NCI-H748 (cell line): ENCODE data around the gene TBCCD1.
"Not testable (repeated sequence)": the region's sequence is repeated elsewhere in the genome, so short reads cannot be mapped to it uniquely, and the experiment has no call there.

Experiments used
- DNase-seq: peaks from one replicate; lab custom pipeline; 2025; ENCODE audit not compliant: unreplicated experiment; lab: John Stamatoyannopoulos, UW

The TBCCD1 gene

DNA sequence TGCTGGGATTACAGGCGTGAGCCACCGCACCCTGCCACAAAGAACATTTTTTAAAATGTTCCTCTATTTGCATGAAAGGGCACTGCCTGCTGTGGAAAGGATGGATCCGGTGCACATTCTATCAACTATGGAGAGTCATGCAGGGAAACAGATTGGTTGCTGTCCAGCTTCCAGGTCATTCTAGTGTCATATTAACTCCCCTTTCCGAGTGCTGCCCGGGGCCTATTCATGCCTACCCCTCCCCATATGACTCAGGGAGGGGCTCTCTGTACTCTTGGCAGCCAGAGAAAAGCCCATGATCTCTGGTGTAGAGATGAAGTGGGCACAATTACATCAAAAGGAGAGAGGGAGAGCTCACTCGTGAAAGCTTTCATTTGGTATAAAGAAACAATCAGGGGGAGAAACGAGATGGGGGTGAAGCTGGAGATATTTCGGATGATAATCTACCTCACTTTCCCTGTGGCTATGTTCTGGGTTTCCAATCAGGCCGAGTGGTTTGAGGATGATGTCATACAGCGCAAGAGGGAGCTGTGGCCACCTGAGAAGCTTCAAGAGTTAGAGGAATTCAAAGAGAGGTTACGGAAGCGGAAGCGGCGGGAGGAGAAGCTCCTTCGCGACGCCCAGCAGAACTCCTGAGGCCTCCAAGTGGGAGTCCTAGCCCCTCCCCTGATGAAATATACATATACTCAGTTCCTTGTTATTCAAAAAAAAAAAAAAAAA lies 29.6 kb upstream of the TBCCD1 start:
- no peak for DNase-seq

- DNase-seq = peak; percentile 0
Observed at GRCh38 chr3:186594591-186595113, 27.5 kb upstream of the TBCCD1 start.

DNA sequence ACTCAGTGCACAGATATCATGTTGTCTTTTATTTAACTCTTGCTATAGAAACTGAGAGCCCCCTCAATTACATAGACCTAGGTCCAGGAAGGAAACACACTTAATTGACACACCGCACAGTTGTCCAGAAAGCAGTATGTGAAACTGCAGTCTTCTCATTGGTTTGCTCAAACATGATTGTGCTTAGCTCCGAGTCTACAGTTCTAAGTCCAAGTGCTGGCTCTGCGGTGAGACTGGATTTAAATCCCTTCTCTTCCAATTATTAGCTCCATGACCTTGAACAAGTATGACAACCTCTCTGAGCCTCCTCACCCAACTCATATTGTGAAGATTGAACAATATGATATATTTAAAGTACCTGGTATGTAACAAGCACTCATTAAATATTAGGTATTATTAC lies 26.7 kb upstream of the TBCCD1 start:
- DNase-seq = no peak

DNA sequence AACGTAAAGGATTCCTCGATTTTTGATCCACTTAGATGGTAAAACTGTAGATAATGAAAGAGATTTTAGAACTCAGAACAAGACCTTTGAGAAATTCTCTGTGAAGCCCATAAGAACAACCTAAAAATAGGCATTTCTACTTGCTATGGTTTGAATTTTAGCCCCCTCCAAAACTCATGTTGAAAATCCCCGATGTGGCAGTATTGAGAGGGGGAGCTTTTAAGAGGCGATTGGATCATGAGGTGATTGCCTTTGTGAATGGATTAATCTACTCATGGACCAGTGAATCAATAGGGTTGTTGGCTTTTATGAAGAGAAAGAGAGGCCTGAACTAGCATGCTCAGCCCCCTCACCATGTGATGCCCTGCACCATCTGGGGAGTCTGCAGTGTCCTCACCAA lies 25.5 kb upstream of the TBCCD1 start:
- DNase-seq = no peak

GRCh38 chr3:186590580-186591295 lies 23.6 kb upstream of the TBCCD1 start:
- no peak for DNase-seq

DNA sequence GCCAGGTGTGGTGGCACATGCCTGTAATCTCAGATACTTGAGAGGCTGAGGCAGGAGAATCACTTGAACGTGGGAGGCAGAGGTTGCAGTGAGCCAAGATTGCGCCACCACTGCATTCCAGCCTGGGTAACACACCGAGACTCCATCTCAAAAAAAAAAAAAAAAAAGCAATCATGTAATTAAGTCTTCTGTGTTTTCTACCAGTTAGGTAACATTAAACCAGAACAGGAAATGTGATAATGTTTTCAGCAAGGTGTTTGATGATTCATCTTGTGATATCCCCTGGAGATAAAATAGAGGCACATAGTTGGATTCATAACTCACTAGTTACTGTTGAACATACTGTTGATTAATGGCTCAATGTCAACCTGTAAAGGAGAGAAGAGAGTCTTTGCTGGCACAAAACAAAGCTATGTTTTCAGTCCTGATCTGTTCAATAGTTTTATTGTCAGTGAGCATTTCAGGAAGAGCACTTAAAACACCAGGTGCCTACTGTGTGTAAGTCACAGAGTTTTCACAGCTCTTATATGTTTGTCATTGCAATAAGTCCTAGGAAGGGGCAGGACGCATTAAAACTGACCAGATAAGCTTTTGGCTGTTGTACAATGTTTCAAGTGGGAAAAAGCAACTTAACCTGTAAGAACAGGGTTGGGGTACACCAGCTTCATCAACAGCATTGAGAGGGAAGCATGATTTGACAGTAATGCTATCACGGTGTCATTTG lies 22.9 kb upstream of the TBCCD1 start:
- no peak for DNase-seq

GRCh38 chr3:186589121-186589520 lies 22.0 kb upstream of the TBCCD1 start:
- DNase-seq = no peak

- no peak for DNase-seq
Observed at GRCh38 chr3:186588632-186589031, 21.5 kb upstream of the TBCCD1 start.

GRCh38 chr3:186587183-186587582 lies 20.0 kb upstream of the TBCCD1 start:
- no peak for DNase-seq

GRCh38 chr3:186586245-186586644 lies 19.1 kb upstream of the TBCCD1 start:
- DNase-seq = not testable (repeated sequence)

GRCh38 chr3:186583831-186584230 lies 16.7 kb upstream of the TBCCD1 start:
- DNase-seq = no peak

- DNase-seq = no peak
Observed at GRCh38 chr3:186582541-186582940, 15.4 kb upstream of the TBCCD1 start.

DNA sequence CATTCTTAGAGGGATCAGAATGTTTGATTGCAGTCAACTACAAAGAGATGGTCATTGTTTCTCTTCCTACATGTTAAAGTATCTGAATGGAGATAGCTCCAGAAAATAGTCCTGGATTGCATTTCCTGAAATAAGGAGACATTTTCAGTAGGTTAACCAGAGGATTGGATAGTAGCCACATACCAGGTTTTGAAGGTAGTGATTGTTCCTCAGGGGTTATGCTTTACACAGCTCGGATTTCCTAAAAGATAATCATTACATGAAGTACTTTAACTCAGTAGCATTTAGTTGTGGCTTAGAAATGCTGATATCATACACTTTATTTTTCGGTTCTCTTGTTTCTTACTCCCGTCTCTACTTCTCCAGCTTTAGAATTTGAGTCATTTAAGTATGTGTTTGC lies 13.6 kb upstream of the TBCCD1 start:
- DNase-seq = no peak

- no peak for DNase-seq
Observed at GRCh38 chr3:186577521-186577920, 10.4 kb upstream of the TBCCD1 start.

DNA sequence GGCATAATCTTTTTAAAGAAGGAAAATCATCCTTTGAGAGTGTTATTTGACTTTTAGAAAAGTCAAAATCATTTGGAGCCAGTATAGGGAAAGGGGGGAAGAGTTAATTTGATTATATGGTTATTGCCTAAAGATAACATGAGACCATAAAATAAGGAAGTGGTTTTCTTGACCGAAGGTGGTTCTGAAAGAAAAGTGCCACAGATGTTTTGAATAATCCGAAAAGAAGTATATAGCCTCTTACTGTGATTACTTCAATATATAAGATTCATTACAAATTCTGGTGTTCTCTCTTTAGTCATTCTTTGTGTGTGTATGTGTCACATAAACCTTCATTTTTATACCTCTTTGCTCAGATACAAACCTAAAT lies 4.5 kb upstream of the TBCCD1 start:
- DNase-seq = no peak

DNA sequence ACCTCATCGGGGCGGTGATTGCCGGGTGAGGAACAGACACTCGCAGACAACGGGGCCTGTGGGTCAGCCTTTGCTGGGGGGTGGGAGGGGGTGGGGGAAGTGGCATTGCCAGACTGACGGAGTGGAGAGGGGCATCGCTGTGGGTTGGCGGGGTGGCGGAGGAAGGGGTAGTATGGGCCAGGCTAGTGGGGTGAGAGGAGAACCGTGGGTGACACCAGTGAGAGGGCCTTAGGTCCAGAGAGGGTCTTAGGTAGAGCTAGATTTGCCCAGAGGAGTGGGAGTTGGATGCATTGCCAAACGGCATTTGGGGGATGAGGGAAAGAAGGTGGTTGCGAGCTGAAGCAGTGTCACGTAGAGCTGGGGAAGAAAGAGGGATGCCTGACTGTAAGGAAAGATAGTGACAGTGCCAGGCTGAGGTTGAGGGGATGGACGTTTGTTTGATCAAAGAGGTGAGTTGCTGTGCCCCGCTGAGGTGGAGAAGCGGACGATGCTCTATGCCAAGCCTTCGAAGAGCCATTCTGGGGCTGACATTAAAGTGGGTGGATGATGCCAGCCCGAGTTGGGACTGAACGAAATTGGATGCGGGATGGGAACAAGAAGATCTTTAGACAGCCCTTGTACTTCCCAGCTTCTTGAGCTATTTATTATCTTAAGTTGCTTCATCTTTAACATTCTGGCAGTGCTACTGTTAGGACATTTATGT lies 4.0 kb upstream of the TBCCD1 start:
- no peak for DNase-seq

DNA sequence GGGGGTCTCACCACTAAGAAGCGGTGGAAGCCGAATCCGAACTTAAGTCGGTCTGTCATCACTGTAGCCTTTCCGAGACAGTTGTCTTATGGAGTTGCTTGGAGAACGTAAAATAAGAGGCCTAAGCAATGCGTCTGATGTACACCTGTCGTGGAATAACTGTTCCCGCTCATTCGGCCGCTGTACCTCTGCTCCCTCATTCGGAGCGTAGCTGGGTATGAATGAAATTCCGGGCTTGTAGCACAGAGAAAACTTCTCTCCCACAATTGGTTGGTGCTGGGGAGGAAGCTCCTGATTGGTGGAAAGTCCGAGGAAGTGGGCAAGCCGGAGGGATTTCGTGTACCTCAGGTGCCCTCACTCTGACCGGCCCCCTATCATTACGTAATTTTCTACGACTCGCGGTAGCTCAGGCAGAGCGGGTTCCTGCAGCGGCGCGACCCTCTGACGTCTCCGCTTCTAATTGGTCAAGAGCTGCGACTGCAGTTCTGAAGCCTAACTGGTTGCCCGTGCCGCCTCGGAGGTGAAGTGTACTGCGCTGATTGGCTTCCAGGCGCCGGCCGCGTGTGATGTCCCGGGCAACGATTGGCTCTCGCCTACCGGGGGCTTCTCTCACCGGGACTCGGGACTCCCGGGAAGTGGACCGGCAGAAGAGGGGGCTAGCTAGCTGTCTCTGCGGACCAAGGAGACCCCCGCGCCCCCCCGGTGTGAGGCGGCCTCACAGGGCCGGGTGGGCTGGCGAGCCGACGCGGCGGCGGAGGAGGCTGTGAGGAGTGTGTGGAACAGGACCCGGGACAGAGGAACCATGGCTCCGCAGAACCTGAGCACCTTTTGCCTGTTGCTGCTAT lies 3.2 kb upstream of the TBCCD1 start, which contains the start of gene DNAJB11:
Gene DNAJB11 (plus strand): TSS at position 625 of the 845 bp plus-strand sequence. CDS start 178 bp downstream, at position 803.
- peak; percentile 99 for DNase-seq

- no peak for DNase-seq
Observed at GRCh38 chr3:186569779-186570095, 2.6 kb upstream of the TBCCD1 start.

DNA sequence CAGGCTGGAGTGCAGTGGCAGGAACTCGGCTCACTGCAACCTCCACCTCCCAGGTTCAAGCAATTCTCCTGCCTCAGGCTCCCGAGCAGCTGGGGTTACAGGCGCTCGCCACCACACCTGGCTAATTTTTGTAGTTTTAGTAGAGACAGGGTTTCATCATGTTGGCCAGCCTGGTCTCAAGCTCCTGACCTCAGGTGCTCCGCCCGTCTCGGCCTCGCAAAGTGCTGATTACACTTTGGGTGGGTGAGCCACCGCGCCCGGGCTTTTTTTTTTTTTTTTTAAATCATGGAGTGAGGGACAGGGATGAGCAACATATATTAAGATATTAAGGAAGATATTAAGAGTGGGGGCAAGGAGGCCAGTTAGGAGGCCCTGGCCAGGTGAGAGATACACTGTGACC lies 2.2 kb upstream of the TBCCD1 start:
- not testable (repeated sequence) for DNase-seq

DNA sequence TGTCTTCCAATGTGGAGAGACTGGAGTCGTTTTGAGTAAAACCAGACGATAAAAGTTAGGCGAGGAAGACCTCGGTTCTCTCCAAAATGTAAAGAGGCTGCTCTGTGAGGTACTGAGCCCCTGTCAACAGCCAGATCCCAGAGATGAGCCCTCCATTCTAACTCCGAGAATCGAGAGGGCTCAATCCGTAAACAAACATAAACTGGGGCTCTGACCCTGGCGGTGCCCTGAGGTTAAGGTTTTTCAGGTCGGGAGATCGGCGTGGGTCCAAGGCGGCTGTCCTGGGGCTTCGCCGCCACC lies 417 bp downstream of the TBCCD1 start:
- no peak for DNase-seq

DNA sequence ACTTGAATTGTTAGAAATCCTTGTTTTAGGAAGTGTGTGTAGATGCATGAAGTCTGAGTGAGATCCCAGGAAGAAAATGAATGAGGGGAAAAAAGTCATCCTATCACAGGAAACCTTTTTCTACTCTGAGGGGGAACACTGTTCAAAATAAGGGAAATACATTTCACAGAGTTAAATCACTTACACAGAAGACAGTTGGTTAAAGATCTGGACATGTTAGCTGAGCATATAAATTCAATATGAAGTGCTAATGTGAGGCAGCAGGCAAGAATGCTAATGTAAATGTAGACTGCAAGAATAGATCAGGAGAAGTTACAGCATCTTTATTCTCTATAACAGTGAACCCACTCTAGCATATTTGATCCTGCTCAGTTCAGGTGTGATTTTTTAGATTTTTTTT lies 2.6 kb downstream of the TBCCD1 start:
- DNase-seq = no peak
